DMS79 treated with DMSO at 0.1 percent for 48 hours (cell line): Measurements from ENCODE around the gene ATAT1.

Experiments
- DNase-seq: peaks from one replicate; lab custom pipeline; 2025; lab: John Stamatoyannopoulos, UW

The ATAT1 gene

DNA sequence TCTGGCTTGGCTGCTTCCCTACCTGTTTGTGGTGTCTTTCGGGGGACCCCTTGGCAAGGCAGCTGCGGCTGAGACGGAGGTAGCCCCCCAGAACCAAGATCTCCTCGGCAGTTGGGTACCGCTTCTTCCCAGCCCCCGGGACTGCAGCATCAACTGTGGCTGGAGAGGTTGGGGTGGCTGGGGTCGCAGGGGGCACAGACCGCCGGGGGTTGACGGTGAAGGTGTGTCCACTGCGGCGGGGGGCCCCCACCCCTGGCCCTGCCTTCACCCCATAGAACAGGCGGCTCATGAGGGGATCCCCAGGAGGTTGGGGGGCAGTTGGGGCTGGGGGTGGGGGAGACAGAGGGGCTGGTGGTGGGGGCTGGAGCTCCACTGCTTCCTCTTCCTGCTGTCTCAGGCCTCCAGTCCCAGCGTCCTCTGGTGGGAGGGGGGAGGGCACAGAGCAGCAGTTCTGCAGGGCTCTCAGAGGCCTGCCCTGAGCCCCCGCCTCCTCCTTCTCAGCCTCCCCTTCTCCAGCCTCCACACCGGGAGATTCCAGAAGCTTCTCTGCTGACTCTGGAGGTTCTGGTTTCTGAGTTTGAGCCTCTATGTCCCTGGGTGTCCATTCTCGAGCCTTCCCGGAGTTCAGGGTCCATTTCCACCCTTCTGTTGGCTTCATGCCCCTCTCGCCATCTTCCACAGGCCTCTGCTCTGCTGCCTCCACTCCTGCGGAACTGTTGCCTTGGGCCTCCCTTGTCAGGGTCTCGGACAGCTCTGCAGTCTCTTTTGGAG is 57.9 kb downstream of the ATAT1 start:
- DNase-seq = no peak

- no peak for DNase-seq
Measured at GRCh38 chr6:30685157-30686008, 58.7 kb downstream of the ATAT1 start.

GRCh38 chr6:30686009-30686907 is 59.6 kb downstream of the ATAT1 start, which contains the start of gene PPP1R18:
Gene PPP1R18 (minus strand): TSS chr6:30686645. CDS start chr6:30686018, 627 bp downstream.
- DNase-seq = no peak

DNA sequence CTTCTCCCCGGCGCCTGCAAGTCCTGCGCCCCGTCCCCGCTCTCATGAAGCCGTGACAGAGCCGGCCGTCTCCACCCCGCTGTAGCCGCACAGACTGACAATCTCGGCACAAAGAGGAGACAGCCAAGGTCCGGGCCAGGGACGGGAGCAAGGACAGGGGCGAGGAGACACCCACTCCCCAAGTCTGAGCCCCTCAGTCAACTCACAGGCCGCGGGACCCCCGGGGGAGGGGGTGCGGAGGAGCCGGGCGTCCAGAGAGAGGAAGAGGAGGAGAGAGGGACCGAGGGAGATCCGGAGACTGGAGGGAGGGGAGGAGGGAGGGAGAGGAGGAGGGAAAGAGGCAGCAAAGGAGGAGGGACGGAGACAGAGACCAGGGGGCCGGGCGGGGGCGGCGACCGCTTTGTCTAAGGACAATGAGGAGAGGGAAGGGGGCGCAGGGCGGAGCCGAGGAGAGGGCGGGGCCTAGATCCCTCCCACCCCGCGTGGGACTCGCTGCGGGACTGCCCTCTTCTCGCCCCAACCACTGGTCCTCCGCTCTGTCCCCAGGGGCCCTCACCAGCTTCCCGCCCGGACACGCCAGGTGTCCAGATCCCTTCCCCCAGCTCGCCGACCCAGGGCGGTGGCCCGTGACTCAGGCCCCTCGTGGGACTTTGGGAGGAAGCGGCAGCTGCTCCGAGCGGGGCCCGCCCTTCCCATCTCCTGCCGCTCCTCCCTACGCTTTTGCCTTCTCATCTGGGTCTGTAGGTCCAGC is 60.4 kb downstream of the ATAT1 start:
- DNase-seq = peak; percentile 82

DNA sequence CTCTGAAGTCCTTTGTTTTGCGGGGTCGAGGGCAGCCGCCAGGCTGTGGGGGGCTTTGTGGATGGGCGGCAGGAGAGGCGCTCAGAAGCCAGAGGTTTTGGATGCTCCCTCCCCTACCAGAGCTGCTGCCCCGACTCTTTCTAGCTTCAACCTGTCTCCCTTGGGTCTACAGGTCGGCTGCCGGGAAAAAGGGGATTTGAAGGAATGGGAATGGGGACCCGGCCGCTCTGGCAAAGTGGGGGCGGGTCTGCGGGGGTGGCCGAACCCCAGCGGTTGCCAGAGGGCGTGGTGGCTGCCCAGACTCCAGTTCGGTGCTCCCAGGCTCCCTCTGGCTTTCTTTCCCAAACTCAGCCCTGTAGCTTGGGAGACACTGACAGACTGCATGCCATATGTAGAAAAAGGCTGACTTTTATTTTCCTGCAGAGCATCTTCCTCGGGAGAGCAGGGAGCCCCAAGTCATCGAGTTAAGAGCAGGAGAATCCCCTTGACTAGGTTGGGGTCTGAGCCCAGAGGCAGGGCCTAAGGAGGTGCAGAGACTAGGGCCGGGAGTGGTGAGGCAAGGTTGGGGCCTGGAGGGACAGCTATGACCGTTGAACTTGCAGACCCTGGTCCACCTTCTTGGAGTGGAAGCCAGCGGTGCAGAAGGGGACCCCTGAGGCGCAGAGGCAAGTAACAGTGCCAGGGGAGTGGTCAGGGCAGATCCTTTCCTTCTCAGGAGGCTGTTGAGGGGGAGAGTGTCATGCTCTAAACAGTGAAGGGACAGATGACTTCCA is 61.2 kb downstream of the ATAT1 start:
- no peak for DNase-seq

DNA sequence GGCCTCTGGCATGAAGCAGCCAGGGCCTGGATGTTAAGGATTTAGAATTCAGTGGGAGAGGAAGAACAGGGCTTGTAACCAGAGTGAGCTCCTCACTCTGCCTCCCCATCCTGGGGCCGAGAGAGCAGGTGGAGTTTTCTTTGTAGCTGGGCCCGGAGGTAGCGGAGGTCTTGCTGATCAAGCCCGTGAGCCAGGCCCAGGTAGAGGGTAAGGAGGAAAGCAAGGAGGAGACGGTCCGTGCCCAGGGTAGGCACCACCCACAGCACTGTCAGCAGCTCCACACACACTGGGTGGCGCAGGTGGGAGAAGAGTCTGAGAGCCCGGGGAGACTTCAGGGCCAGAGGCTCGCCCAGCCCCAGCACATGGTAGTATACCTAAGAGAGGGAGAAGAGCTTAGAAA is 61.9 kb downstream of the ATAT1 start:
- DNase-seq = no peak

- no peak for DNase-seq
Measured at GRCh38 chr6:30689022-30689865, 62.6 kb downstream of the ATAT1 start.

GRCh38 chr6:30689985-30690384 is 63.3 kb downstream of the ATAT1 start:
- DNase-seq = no peak

- DNase-seq = peak; percentile 84
Measured at GRCh38 chr6:30690403-30691207, 63.9 kb downstream of the ATAT1 start, which contains the start of gene NRM. Gene NRM (minus strand): TSS chr6:30690984. CDS start chr6:30690974, 10 bp downstream.

GRCh38 chr6:30691208-30691847 is 64.7 kb downstream of the ATAT1 start:
- DNase-seq = no peak
